HG03457 (cell line): Measurements from ENCODE around the gene STX17.
A peak's percentile ranks its signal among the peaks of the same experiment; 100 is the strongest.
"Not testable (repeated sequence)": the region's sequence is repeated elsewhere in the genome, so short reads cannot be mapped to it uniquely, and the experiment has no call there.

ENCODE experiments used
- ATAC-seq: cut with Tn5 transposase; IDR thresholded peaks from one replicate; pipeline ENCODE4 v1.9.1; 2021; ENCODE audit warnings: moderate number of reproducible peaks; ENCODE audit not compliant: unreplicated experiment

Gene STX17

DNA sequence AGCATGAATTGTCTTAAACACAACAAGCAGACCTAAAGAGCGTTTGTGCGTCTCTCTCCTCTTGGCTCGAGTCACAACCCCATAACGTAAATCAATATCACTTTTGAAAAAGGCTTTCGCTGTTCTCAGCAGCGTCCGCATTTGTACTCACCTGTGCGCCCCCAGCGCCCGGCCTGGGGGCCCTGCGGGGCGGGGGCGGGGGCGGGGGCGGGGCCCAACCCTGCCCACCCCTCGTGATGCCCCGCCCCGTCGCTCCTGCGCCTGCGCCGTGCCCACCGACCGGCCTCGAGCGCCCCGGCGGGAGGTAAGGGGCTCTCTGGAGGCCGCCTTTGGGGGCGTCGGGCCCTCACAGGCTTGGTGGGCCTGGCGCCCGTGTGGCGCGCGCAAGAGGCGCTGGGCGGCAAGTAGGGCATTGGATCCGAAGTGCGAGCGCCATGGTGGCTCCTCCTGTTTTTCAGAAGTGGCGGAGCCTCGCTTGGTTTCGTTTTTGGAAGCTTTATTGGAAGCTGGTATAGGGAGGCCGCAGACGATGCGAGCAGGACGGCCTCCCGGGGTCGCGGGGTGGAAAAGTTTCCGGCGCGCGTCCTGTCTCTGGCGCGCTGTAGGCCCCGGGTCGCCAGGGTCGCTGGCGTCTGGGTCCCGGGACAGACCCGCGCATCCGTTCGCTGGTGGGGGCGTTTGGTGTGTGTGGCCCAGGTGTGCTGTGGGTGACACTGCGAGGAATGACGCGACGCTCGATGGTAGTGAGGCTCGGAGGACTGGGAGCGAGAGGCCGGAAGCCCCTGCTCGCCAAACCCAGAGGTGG, at the start of gene STX17:
STX17 (plus strand) TSS at position 252 of the 805 bp plus-strand sequence. CDS start 8,586 bp downstream, outside the sequence.
- peak; percentile 69 for ATAC-seq

GRCh38 chr9:99857576-99857975, 48.9 kb upstream of the STX17 start:
- not testable (repeated sequence) for ATAC-seq

- no peak for ATAC-seq
Measured at GRCh38 chr9:99858087-99858486, 48.4 kb upstream of the STX17 start.

DNA sequence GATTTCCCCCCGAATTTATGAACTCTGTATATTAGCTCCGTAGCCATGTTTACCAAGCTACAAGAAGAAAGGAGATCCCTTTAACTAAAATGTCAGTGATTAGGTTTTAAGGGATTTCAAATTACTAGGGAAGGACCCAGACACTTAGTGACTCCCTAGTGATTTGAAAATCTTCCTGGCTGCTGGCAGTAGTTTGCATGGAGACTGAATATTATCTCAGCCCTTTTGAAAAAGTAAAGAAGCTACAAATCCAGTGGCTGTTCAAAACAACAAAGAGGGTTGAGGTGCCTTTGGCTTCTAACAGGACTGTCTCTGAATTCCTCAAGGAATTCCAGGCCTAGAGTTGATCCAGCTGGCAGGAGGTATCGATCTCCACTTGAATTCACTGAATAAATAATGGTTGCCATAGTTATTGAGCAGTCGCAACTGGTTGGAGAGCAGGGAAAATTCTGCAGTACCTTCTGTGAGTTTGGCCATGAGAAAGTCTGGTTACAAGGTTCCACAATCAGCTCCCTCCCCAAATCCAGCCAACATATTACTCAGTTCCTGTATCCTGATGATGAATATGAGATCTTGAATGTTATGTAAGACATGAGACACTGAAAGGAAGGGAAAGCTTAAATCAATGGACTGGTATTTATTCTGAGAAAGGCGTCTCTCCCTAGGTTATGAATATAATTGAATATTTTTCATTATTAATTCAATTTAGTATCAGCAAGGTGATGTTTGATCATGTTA, 47.0 kb upstream of the STX17 start:
- ATAC-seq, result no peak

GRCh38 chr9:99860266-99860665, 46.2 kb upstream of the STX17 start:
- no peak for ATAC-seq

- ATAC-seq, result no peak
Measured at GRCh38 chr9:99863955-99864354, 42.5 kb upstream of the STX17 start.

GRCh38 chr9:99866398-99866797, 40.1 kb upstream of the STX17 start:
- ATAC-seq, result no peak

GRCh38 chr9:99867536-99867935, 38.9 kb upstream of the STX17 start:
- ATAC-seq, result no peak

DNA sequence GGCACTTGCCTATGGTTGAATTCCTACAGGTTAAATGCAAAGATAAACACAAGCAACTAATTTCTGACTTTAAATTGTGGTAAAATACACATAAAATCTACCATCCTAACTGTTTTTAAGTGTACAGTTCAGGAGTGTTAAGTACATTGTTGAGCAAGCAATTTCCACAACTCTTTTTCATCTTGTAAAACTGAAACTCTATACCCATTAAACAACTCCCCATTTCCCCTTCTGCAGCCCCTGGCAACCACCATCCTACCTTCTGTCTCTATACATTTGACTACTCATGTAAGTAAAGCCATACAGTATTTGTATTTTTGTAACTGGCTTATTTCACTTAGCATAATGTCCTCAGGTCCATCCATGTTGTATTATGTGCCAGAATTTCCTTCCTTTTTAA, 38.5 kb upstream of the STX17 start:
- ATAC-seq, result no peak

- ATAC-seq, result no peak
Measured at GRCh38 chr9:99868845-99869244, 37.6 kb upstream of the STX17 start.

DNA sequence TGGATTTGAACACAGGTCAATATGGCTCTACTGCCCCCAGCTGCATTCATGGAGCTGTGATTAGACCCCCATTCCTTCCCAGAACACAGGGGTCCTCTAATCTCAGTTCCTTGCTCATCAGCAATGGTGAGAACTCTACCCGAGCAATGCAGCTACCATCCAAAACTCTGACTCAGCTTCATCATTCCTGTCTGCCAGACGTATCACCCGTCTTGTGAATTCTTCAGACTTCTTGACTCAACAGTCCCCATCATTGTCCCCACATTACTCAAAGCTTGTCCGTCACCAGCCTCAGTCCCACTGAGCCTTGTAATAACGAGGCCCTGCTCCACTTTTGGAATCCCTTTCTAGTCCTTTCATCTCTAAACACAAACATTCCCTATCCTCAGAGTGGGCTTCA, 36.3 kb upstream of the STX17 start:
- ATAC-seq, result no peak

DNA sequence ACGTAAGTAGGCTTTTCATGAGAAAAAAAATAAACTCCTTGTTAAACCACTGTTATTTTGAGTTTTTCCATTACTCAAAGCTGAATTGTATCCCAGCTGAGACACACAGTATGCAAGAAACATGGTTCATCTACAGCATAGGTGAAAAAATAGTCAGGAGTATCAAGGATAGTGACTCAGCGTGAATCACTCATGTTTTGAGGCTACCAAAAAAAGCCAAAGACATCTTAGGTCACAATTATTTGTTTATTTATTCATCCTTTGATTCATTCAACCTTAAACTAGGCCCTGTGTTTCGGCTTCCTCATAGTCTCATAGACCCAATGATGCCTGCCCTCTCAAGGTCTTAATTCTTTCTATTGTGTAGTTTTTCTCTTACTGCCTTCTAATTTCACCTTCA, 32.9 kb upstream of the STX17 start:
- ATAC-seq, result no peak

DNA sequence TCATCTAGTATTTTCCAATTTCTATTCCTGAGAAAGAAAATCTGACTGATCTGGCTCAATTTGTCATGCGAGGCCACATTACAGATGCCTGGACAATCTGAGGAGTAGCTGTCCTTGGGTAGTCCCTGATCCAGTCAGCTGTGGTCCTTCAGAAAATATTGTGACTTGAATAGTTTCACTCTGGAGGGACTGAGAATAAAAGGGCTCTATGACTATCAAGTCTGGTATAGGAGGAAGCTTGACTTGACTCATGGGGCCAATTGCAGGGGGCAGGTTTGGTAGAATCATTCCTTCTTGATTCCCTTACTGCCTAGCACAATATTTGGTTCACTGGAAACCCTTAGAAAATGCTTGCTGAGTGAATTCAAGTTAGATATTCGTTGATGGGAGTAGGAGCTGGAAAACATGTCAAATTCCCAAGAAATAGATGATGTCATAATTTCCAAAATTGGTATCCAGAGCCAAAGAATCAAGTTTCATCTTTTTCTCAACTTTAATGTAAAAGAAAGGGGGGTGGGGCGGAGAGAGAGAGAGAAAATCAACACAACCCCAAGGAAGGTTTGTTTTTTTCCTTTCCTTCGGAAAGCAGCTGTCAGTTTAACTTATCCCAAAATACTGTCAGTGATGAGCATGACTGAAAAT, 32.4 kb upstream of the STX17 start:
- ATAC-seq, result no peak

GRCh38 chr9:99876190-99876589, 30.3 kb upstream of the STX17 start:
- no peak for ATAC-seq

DNA sequence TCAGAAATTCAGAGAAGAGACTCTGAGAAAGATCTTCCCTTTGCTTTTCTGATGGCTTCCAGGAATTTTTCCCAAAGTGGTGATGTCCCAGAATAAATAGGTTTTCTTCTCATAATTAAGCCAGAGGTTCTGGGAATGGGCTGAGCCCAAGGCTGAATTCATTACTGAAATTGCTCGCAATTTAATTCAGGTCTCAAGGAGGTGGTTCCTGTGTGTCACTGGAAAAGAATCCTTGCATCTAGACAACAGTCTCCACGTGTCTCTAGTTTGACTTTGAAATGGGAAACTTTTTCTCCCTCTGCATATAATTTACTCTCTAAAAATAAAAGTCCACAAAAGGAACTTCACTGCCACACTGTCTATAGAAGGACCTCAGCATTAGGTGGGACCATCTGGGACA, 27.8 kb upstream of the STX17 start:
- ATAC-seq, result no peak

DNA sequence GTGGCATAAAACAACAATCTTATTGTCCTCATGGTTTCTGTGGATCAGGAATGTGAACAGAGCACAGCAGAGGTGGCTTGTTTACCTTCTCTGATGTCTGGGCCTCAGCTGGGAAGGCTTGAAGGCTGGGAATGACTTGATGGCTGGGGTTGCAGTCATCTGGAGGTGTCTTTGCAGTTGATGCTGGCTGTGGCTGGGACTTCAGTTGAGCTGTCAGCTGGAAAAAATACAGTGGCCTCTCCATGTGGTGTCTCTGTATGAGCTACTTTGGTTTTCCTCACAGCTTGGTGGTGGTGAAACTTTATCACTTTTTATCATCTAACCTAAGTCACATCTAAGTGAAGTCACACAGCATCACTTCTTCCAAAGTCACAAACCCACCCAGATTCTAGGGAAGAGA, 24.7 kb upstream of the STX17 start:
- no peak for ATAC-seq

DNA sequence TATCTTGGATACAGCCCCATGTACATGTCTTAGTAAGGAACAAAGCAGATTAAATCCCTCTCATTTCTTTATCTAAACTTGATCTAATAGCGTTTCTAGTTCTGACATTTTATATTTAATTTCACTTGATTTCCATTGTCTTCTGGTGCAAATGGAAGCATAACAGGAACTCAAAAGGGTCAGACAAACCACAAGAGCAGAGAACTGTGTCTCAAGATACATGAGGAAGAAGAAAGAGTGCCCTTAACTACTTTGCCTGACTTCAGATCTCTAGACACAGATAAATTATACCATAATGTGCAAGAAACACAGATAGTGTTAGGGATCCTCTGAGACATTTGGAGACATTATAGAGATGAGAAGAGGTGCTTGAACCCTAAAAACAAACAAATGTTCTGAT, 20.7 kb upstream of the STX17 start:
- ATAC-seq, result no peak

DNA sequence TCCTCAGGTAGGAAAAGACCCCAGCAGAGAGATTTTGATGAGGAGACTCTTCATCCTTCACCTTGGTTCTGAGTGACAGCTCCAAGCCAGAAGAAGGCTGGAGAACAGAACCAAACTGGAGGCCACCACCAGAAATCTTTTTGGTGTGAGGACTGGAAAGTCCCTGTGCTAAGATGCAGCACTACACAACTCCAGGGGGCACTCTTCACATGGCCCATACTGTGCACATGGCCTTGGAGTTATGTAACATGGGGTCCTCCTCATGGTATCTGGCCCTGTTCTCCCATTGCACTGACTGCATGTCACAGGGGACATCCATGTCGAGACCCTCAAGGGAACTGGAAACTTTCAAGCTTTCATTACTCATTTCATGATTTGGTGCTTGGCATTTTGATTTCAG, 17.3 kb upstream of the STX17 start:
- no peak for ATAC-seq

DNA sequence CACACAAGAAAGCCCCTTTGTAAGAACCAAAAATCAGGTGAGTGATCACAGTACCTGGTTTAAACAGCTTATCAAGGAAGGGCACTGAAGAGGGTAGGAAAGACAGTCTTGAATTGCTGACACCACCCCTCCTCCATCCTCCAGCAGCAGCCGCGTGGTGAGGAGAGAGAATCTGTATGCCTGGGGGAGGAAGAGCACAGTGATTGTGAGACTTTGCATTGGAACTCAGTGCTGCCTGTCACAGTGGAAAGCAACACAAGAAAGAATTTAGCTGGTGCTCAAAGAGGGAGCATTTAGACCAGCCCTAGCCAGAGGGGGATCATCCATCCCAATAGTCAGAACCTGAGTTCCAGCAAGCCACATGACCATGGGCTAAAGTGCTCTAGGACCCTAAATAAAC, 11.6 kb upstream of the STX17 start:
- no peak for ATAC-seq

DNA sequence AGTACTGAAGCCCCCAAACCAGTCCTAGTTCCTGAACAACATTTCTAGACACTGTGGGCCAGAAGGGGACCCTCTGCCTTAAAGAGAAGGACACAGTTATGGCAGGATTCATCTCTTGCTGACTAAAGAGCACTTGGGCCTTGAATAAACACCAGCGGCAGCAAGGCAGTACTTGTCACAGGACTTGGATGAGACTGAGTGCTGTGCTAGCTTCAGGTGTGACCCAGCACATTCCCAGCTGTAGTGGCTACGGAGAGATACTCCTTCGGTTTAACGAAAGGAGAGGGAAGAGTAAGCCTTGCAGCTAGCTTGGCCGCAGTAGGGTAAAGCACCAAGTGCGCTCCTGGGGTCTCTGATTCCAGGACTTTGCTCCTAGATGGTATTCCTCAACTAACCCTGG, 10.9 kb upstream of the STX17 start:
- ATAC-seq, result no peak

- no peak for ATAC-seq
Measured at GRCh38 chr9:99896119-99896518, 10.3 kb upstream of the STX17 start.

DNA sequence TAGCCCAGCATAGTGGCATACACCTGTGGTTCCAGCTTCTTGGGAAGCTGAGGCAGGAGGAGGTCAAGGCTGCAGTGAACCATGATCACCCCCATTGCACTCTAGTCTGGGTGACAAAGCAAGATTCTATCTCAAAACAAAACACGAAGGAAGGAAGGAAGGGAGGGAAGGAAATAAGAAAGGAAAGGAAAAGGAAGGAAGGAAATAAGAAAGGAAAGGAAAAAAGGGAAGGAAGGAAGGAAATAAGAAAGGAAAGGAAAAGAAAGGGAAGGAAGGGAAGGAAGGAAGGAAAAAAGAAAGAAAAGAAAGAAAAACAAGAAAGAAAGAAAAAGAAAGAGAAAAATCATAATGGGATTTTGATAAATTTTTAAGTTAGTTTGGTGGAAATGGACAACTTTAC, 3.1 kb upstream of the STX17 start:
- ATAC-seq, result no peak
